Left ventricle myocardium inferior (tissue), 1 donor: ENCODE results near the gene IGF1R. TPM values are rescaled to one million over a fixed set of nuclear protein-coding genes. Genes with fewer than 3 reads are reported as not detected.
A peak's percentile ranks its signal among the peaks of the same experiment; 100 is the strongest.

Experiments
- DNase-seq: peaks from one replicate; pipeline ENCODE4 v3.0.0-alpha.2; 2020
- H3K27ac ChIP-seq: fragments of 200-600 bp; replicated peaks from 2 replicates; pipeline ENCODE4 v1.8.0; 2021
- H3K27me3 ChIP-seq: fragments of 200-600 bp; 2 replicates; pipeline ENCODE4 v1.8.0; 2021; ENCODE audit warnings: low read depth
- H3K36me3 ChIP-seq: fragments of 200-600 bp; 2 replicates; pipeline ENCODE4 v1.8.0; 2021
- H3K4me1 ChIP-seq: fragments of 200-600 bp; 2 replicates; pipeline ENCODE4 v1.8.0; 2021
- H3K4me3 ChIP-seq: fragments of 200-600 bp; 2 replicates; pipeline ENCODE4 v1.8.0; 2021; ENCODE audit warnings: mild to moderate bottlenecking, moderate library complexity
- H3K9me3 ChIP-seq: fragments of 200-600 bp; replicated peaks from 2 replicates; pipeline ENCODE4 v1.8.0; 2021
- intact Hi-C: fragments of 100-400 bp; cut with micrococcal nuclease; formaldehyde crosslinking; loops from one replicate; pipeline ENCODE4 v1.11.0; 2022
- total RNA-seq: library from RNA; stranded (reverse); fragmentation: NEBNext Ultra II Directional; extraction: Animal tissue kit (Norgen Biotek cat#: 25700); gene quantifications from one replicate; pipeline ENCODE4 v1.2.1, GENCODE V29; 2021
- TF ChIP-seq, protein P1 (sequence below): fragments of 200-600 bp; IDR thresholded peaks from 2 replicates; pipeline ENCODE4 v1.8.0; 2021; ENCODE audit warnings: antibody characterized with exemption, mild to moderate bottlenecking, borderline replicate concordance
- donor health status: DM: no; HTN: yes; CAD: no; lungs with severe emphysema.

IGF1R gene
- total RNA-seq, 1 donor from 2014 or later = 37.2 TPM

DNA sequence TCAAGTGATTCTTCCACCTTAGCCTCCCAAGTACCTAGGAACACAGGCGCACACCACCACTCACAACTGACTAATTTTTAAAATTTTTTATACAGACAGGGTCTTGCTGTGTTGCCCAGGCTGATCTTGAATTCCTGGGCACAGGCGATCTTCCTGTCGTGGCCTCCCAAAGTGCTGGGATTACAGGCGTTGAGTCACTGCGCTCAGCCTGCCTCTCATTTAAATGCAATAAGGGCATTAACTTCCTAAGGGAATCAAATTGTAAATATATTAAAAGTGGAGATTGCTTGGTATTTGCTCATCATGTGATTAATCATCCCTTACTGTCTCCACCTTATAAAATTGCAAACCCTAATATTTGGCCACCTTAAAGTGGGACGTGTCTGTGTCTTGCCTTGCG lies 294.1 kb downstream of the IGF1R start:
- H3K4me1 ChIP-seq = peaks cover 51% of the 10 kb centered on the region
- no peaks in the 10 kb centered on the region for H3K27me3 ChIP-seq
- H3K27ac ChIP-seq = peak overlapping the region; percentile 70
- H3K4me3 ChIP-seq = no peak overlapping the region
- H3K9me3 ChIP-seq = no peaks in the 10 kb centered on the region
- DNase-seq = no peak
- H3K36me3 ChIP-seq = peaks cover 69% of the 10 kb centered on the region
- intact Hi-C loops = no loop called here
- TF ChIP-seq, protein P1, sequence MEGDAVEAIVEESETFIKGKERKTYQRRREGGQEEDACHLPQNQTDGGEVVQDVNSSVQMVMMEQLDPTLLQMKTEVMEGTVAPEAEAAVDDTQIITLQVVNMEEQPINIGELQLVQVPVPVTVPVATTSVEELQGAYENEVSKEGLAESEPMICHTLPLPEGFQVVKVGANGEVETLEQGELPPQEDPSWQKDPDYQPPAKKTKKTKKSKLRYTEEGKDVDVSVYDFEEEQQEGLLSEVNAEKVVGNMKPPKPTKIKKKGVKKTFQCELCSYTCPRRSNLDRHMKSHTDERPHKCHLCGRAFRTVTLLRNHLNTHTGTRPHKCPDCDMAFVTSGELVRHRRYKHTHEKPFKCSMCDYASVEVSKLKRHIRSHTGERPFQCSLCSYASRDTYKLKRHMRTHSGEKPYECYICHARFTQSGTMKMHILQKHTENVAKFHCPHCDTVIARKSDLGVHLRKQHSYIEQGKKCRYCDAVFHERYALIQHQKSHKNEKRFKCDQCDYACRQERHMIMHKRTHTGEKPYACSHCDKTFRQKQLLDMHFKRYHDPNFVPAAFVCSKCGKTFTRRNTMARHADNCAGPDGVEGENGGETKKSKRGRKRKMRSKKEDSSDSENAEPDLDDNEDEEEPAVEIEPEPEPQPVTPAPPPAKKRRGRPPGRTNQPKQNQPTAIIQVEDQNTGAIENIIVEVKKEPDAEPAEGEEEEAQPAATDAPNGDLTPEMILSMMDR = no peak

DNA sequence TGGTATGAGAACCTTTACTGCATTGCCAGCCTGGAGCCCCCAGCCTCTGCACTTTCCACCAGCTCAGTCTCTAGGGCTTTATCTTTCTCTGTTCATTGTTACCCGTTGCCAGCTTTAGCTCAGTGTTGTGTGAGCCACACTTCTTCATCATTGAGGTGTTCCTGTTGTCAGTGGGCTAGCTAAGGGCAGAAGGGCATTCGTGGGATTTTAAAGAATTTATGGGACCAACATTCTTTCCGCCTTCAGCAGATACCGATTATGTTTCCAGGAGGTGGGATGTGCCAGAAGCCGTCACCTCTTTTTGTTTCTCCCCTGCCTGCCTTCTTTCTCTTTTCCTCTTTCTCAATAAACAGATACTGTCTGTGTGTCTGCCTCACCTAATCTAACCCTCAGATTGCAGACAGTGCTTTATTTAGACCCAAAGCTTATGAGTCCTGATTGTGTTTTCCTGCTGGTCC lies 294.7 kb downstream of the IGF1R start:
- Histone ChIP-seq H3K36me3 (peaks cover 66% of the 10 kb centered on the region), H3K9me3 (no peaks in the 10 kb centered on the region), H3K27me3 (no peaks in the 10 kb centered on the region), H3K4me3 (no peak overlapping the region), H3K27ac (peak overlapping the region; percentile 70), H3K4me1 (peaks cover 56% of the 10 kb centered on the region)
- intact Hi-C loops = no loop called here
- TF ChIP-seq, protein P1 = no peak
- DNase-seq = no peak

DNA sequence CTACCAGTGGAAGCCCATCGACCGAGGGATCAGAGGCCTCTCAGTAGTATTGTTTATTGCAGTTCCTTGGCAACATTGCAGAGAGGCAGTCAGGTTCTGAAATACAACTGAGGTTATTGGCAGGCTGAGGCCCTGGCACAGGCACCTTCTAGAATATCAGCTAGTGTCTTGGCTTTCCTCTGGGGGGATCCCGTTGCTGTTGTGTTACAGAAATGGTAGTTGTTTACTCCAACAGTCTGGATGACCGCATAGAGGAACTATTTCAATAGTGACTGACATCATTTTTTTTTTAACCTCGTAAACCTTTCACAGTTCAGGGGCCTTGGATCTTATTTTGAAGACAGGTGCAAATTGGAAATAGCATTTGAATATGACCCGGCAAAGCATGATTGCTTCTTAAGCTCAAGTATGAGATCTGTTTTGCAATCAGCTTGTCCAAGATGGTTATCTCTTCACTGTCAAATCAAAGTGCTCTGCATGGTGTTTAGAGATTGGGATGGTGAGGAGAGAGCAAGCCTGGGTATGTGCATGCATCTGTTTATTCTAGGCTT lies 295.3 kb downstream of the IGF1R start:
- intact Hi-C loops = no loop called here
- DNase-seq = peak; percentile 60
- peaks cover 65% of the 10 kb centered on the region for H3K36me3 ChIP-seq
- TF ChIP-seq, protein P1 = no peak
- H3K27ac ChIP-seq = peak overlapping the region; percentile 70
- no peaks in the 10 kb centered on the region for H3K27me3 ChIP-seq
- peaks cover 56% of the 10 kb centered on the region for H3K4me1 ChIP-seq
- no peak overlapping the region for H3K4me3 ChIP-seq
- H3K9me3 ChIP-seq = no peaks in the 10 kb centered on the region

DNA sequence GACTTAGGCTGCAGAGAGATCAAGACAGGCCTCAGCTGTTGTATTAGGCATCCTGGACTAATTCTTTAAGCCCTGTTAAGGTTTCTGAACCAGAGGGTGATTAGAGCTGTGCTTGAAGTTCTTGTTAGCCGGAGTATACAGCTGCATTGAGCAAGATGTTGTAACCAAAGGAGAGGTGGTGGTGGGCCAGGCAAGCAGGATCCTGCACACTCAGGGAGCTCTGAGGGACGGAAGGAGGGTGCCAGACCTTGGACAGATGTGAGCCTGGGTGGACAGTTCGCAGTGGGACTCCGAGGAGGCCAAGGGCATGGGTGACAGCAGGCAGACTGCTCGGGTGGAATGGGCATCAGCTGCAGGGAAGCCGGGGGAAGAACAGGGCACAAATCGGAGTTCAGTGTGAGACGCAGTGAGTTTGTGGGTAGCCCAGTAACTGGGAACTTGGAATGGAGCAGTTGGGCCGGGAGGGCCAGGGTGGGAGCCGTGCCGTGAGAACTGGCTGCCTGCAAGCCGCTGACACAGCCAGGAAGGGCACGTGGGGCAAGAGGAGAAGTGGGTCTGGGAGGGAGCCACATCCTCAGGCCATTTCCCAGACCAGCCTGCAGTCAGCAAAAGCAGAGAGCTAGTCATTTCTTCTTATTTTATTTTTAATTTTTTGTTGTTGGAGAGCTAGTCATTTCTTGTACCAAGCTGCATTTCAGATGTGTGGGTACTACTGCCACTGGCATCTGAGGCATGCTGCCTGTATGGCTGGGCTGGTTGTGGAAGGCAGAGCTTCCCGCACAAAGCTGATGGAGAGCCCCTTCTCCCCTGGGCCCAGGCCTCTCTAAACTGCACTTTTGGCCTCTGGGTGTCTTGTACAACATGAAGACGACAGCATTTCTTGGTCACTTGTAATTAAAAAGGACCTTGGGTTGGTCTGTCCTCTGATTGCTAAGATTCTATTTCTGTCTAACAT lies 298.2 kb downstream of the IGF1R start:
- Histone ChIP-seq H3K4me3 (no peak overlapping the region), H3K27me3 (no peaks in the 10 kb centered on the region), H3K27ac (peak overlapping the region; percentile 48), H3K9me3 (no peaks in the 10 kb centered on the region), H3K36me3 (peaks cover 66% of the 10 kb centered on the region), H3K4me1 (peaks cover 64% of the 10 kb centered on the region)
- intact Hi-C loops = no loop called here
- peak; percentile 65 for DNase-seq
- TF ChIP-seq, protein P1 = no peak

DNA sequence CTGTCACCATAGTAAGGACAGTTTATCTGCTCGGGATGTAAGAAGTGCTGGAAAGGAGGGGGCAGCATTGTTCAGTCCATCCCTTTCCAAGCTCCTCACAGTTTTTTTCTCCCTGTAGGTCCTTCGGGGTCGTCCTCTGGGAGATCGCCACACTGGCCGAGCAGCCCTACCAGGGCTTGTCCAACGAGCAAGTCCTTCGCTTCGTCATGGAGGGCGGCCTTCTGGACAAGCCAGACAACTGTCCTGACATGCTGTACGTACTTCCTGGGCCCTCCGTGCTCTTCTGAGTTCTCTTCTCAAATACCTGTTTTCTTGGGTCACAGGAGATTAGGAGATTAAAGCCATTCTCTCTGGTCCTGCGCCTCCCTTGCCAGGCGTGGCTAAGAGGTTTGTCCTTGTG lies 300.1 kb downstream of the IGF1R start:
- Histone ChIP-seq H3K27ac (no peak overlapping the region), H3K4me1 (peaks cover 68% of the 10 kb centered on the region), H3K27me3 (no peaks in the 10 kb centered on the region), H3K36me3 (peaks cover 67% of the 10 kb centered on the region), H3K9me3 (no peaks in the 10 kb centered on the region), H3K4me3 (no peak overlapping the region)
- no peak for DNase-seq
- TF ChIP-seq, protein P1 = no peak
- intact Hi-C loops = no loop called here
